NT2/D1 (cell line): Measurements from ENCODE around the gene PIK3AP1.

Source experiments
- SUZ12 ChIP-seq: IDR thresholded peaks from 2 replicates; pipeline ENCODE4 v1.6.1; 2011; ENCODE audit not compliant: insufficient read length, insufficient read depth; ENCODE audit errors: extremely low read depth
- YY1 ChIP-seq: IDR thresholded peaks from 2 replicates; pipeline ENCODE4 v1.6.1; 2011; ENCODE audit not compliant: insufficient read length, insufficient read depth
- ZNF274 ChIP-seq: IDR thresholded peaks from 2 replicates; pipeline ENCODE4 v1.6.1; 2011; ENCODE audit warnings: mild to moderate bottlenecking, low read depth, low read length

DNA sequence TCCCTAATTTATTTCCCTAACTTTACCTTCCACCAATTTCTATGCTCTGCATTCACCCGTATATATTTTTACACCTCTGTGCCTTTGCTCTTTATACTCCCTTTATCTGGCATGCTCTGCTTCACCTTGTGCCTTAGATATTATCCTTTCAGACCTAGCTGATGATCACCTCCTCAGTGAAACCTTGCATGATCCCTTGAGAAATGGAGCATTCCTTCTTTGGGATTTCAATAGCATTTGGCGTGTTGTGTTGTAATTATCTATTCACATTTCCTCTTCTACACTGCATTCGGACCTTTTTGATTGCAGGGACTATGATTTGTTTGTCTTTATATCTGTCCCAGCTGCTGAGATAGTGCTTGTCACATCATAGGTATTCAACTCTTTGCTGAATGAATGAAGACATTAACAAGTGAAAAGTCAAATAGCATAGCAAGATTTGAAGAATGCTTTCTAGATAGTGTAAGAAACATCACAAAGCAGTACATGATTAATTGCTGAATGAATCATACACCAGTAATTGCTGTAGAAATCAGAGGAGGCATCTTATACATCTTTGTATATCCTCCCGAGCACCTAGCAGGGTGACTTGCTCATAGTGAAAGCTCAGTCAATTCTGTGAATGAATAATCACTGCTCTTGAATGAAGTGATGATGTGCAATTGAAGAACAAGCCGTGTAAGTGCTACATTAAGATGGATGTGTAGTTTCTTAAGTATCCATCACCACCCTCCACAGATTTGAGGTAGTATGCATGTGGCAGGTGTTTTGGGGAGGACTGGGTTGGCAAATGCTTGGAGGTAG, 131.5 kb downstream of the PIK3AP1 start:
- TF ChIP-seq YY1 (no peak), ZNF274 (no peak), SUZ12 (no peak)
